Adipose tissue (tissue), 3 donors: ENCODE data around the gene FSIP1. TPM values are rescaled to one million over a fixed set of nuclear protein-coding genes. Genes with fewer than 3 reads are reported as not detected.

Experiments
- H3K27ac ChIP-seq: one replicate; pipeline ENCODE4 v1.5.1; 2013; ENCODE audit warnings: low read depth, low read length
- WGBS, 3 donors: extraction: QIAGEN DNeasy Blood & Tissue Kit; methylation state at CpG; one replicate each; pipeline ENCODE4 v1.1.7; 2013; 5-methylcytosine and 5-hydroxymethylcytosine counted together
- polyA plus RNA-seq, 3 donors: library from polyadenylated mRNA; stranded (reverse); fragments of 200-250 nt; gene quantifications; one replicate each; pipeline ENCODE4 v1.2.3, GENCODE V29; 2013
- donor health status: healthy with polysubstance abuse.
- donor health status: Bipolar disorder and iron deficiency.
- donor health status: healthy.

FSIP1 gene
- polyA plus RNA-seq, 3 donors = 0.07 to 0.42 TPM; not detected in 1

GRCh38 chr15:39737196-39737550, 45.5 kb downstream of the FSIP1 start:
- WGBS, 3 donors = 60 to 80% (median 72%) methylated on average over 4 of the region's 4 CpGs
- no peak overlapping the region for H3K27ac ChIP-seq

GRCh38 chr15:39736412-39737195, 46.0 kb downstream of the FSIP1 start:
- 66 to 75% (median 67%) methylated on average over 6 of the region's 6 CpGs for WGBS, 3 donors
- no peak overlapping the region for H3K27ac ChIP-seq

GRCh38 chr15:39735120-39735717, 47.4 kb downstream of the FSIP1 start:
- WGBS, 3 donors = 91 to 94% (median 94%) methylated on average over 4 of the region's 4 CpGs

GRCh38 chr15:39731266-39731665, 51.4 kb downstream of the FSIP1 start:
- H3K27ac ChIP-seq = no peak overlapping the region
- 86 to 93% (median 89%) methylated on average over 3 of the region's 3 CpGs for WGBS, 3 donors

More at GRCh38 chr15:39735120-39735717, 47.4 kb downstream of the FSIP1 start:
- H3K27ac ChIP-seq = no peak overlapping the region

GRCh38 chr15:39730552-39730951, 52.1 kb downstream of the FSIP1 start:
- 27 to 82% (median 74%) methylated on average over 5 of the region's 5 CpGs for WGBS, 3 donors

GRCh38 chr15:39729500-39729899, 53.1 kb downstream of the FSIP1 start:
- H3K27ac ChIP-seq = no peak overlapping the region
- 89 to 96% (median 96%) methylated on average over 4 of the region's 4 CpGs for WGBS, 3 donors

More at GRCh38 chr15:39730552-39730951, 52.1 kb downstream of the FSIP1 start:
- H3K27ac ChIP-seq = no peak overlapping the region

- no peak overlapping the region for H3K27ac ChIP-seq
- 92 to 98% (median 94%) methylated on average over 2 of the region's 2 CpGs for WGBS, 3 donors
These were observed 53.8 kb downstream of the FSIP1 start for GRCh38 chr15:39728845-39729244.

- no peak overlapping the region for H3K27ac ChIP-seq
- WGBS, 3 donors = 92 to 94% (median 94%) methylated on average over 6 of the region's 6 CpGs
These were observed 60.7 kb downstream of the FSIP1 start for GRCh38 chr15:39721893-39722292.

- WGBS, 3 donors = 74 to 86% (median 77%) methylated on average over 6 of the region's 6 CpGs
- no peak overlapping the region for H3K27ac ChIP-seq
These were observed 61.7 kb downstream of the FSIP1 start for GRCh38 chr15:39720621-39721611.

GRCh38 chr15:39720081-39720480, 62.6 kb downstream of the FSIP1 start:
- no peak overlapping the region for H3K27ac ChIP-seq

- no peak overlapping the region for H3K27ac ChIP-seq
- WGBS, 3 donors = 71 to 97% (median 91%) methylated on average over 1 of the region's 1 CpG
These were observed 63.5 kb downstream of the FSIP1 start for GRCh38 chr15:39719109-39719508.

- no peak overlapping the region for H3K27ac ChIP-seq
- 93 to 99% (median 95%) methylated on average over 1 of the region's 1 CpG for WGBS, 3 donors
These were observed 65.5 kb downstream of the FSIP1 start for GRCh38 chr15:39717134-39717533.

- WGBS, 3 donors = 85 to 92% (median 89%) methylated on average over 2 of the region's 2 CpGs
- H3K27ac ChIP-seq = no peak overlapping the region
These were observed 68.4 kb downstream of the FSIP1 start for GRCh38 chr15:39714251-39714650.

GRCh38 chr15:39713846-39714245, 68.8 kb downstream of the FSIP1 start:
- 63 to 86% (median 80%) methylated on average over 1 of the region's 1 CpG for WGBS, 3 donors
- no peak overlapping the region for H3K27ac ChIP-seq

- H3K27ac ChIP-seq = no peak overlapping the region
- WGBS, 3 donors = 12 to 32% (median 29%) methylated on average over 2 of the region's 2 CpGs
These were observed 72.0 kb downstream of the FSIP1 start for GRCh38 chr15:39710681-39711080.

GRCh38 chr15:39709941-39710340, 72.7 kb downstream of the FSIP1 start:
- H3K27ac ChIP-seq = no peak overlapping the region
- 83 to 93% (median 85%) methylated on average over 4 of the region's 4 CpGs for WGBS, 3 donors

- H3K27ac ChIP-seq = no peak overlapping the region
- WGBS, 3 donors = 86 to 93% (median 90%) methylated on average over 2 of the region's 2 CpGs
These were observed 76.4 kb downstream of the FSIP1 start for GRCh38 chr15:39706206-39706605.

- WGBS, 3 donors = 67 to 81% (median 73%) methylated on average over 1 of the region's 1 CpG
- no peak overlapping the region for H3K27ac ChIP-seq
These were observed 78.0 kb downstream of the FSIP1 start for GRCh38 chr15:39704689-39705088.

GRCh38 chr15:39704235-39704634, 78.4 kb downstream of the FSIP1 start:
- no peak overlapping the region for H3K27ac ChIP-seq
- 87 to 93% (median 89%) methylated on average over 5 of the region's 5 CpGs for WGBS, 3 donors
